ENCODE results near the gene TMEM200C. TPM values are rescaled to one million over a fixed set of nuclear protein-coding genes. Genes with fewer than 3 reads are reported as not detected.

TMEM200C gene
- total RNA-seq = not detected
- polyA plus RNA-seq = not detected
- 0 to 0.19 (median 0) reads per million in 6 experiments for total RNA-seq

- Mint-ChIP-seq H3K4me1 (peaks cover 2 to 24% (median 18%) of the 10 kb centered on the region in 4 donors), H3K4me3 (peak within 1 kb of the TSS; percentile 48 to 82 (median 74)), H3K27ac (peak within 1 kb of the TSS in 1 of 10 donors; percentile 58), H3K36me3 (no peaks in the 10 kb centered on the region), H3K9me3 (no peaks in the 10 kb centered on the region), H3K27me3 (peaks cover 40 to 85% (median 64%) of the 10 kb centered on the region in 5 donors)
- DNase-seq = no peak
- POLR2A ChIA-PET = no interaction called here
- ATAC-seq = peak; percentile 20 to 24
Measured at GRCh38 chr18:5895299-5895875, at the start of gene TMEM200C. TMEM200C (minus strand) TSS chr18:5895522; CDS start chr18:5892063, 3,459 bp downstream.

GRCh38 chr18:5944448-5944847 lies 49.1 kb upstream of the TMEM200C start:
- Mint-ChIP-seq H3K27me3 (peaks cover 0 to 30% (median 3%) of the 10 kb centered on the region in 5 donors), H3K27ac (no peak overlapping the region), H3K4me3 (no peak overlapping the region)

GRCh38 chr18:5943514-5943913 lies 48.2 kb upstream of the TMEM200C start:
- Mint-ChIP-seq H3K27ac (peak overlapping the region in 1 of 10 donors; percentile 8), H3K27me3 (peaks cover 0 to 30% (median 3%) of the 10 kb centered on the region in 5 donors), H3K36me3 (no peaks in the 10 kb centered on the region), H3K9me3 (no peaks in the 10 kb centered on the region), H3K4me3 (no peak overlapping the region), H3K4me1 (peaks cover 0 to 8% (median 0%) of the 10 kb centered on the region in 4 donors)
- DNase-seq (no peak), ATAC-seq (no peak)
- POLR2A ChIA-PET = no interaction called here

More at GRCh38 chr18:5944448-5944847, 49.1 kb upstream of the TMEM200C start:
- no peak for DNase-seq
- ATAC-seq = no peak
- Mint-ChIP-seq H3K9me3 (no peaks in the 10 kb centered on the region), H3K36me3 (no peaks in the 10 kb centered on the region), H3K4me1 (peaks cover 0 to 8% (median 0%) of the 10 kb centered on the region in 4 donors)
- POLR2A ChIA-PET = no interaction called here

- no peak for DNase-seq
- H3K4me1 Mint-ChIP-seq = peaks cover 0 to 8% (median under 1%) of the 10 kb centered on the region in 4 donors
- no peaks in the 10 kb centered on the region for H3K36me3 Mint-ChIP-seq
- H3K27ac Mint-ChIP-seq = no peak overlapping the region
- POLR2A ChIA-PET = no interaction called here
- no peak for ATAC-seq
- H3K27me3 Mint-ChIP-seq = peaks cover 0 to 30% (median 3%) of the 10 kb centered on the region in 5 donors
- no peak overlapping the region for H3K4me3 Mint-ChIP-seq
- no peaks in the 10 kb centered on the region for H3K9me3 Mint-ChIP-seq
Measured at GRCh38 chr18:5942591-5942990, 47.3 kb upstream of the TMEM200C start.

- Mint-ChIP-seq H3K9me3 (no peaks in the 10 kb centered on the region), H3K27me3 (peaks cover 0 to 24% (median 3%) of the 10 kb centered on the region in 5 donors), H3K36me3 (no peaks in the 10 kb centered on the region), H3K27ac (no peak overlapping the region), H3K4me3 (no peak overlapping the region), H3K4me1 (peaks cover 0 to 8% (median 2%) of the 10 kb centered on the region in 4 donors)
- ATAC-seq (no peak), DNase-seq (no peak)
- POLR2A ChIA-PET = no interaction called here
Measured at GRCh38 chr18:5941890-5942289, 46.6 kb upstream of the TMEM200C start.

DNA sequence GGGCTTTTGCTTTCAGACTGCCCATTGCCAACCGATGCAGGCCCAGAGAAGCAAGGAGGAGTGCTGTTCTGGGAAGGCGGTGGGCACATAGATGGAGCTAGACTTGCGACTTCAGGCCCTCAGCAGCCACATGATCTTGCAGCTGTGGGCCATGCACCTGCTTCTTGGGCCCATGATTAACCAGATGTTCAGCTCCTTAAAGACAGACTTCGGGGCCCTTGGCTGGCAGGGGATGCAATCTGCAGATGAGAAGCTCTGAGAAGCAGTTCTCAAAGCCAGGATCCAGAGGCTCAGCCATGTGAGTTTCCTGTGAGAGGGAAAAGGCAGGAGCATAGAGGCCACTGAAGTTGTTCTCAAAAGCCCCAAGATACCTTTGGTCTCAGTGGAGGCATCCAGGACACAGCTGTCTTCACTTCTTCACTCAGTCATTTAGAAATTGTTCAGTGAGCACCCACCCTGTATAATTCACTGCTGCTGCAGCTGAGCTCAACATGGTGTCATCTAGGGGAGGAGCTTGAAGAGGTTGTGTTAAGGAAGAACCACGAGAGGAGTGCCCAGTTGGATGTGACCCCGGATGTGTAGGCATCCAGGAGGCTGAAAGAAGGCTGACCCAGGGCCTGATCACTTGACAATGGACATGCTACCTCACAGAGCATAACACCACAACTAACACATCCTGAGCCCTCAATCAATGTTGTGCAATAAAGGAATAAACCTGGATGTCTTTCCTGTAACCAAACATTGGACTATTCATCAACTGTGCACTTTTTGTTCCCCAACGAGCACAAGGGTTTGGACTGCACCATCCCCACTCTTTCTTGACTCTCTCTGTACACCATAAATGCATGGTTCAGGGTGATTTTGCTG lies 44.7 kb upstream of the TMEM200C start:
- peaks cover 0 to 24% (median 3%) of the 10 kb centered on the region in 5 donors for H3K27me3 Mint-ChIP-seq
- no peak for ATAC-seq
- H3K4me3 Mint-ChIP-seq = no peak overlapping the region

GRCh38 chr18:5937795-5938194 lies 42.5 kb upstream of the TMEM200C start:
- no peak overlapping the region for H3K4me3 Mint-ChIP-seq
- no peak overlapping the region for H3K27ac Mint-ChIP-seq
- no peak for ATAC-seq
- H3K9me3 Mint-ChIP-seq = peaks cover 0 to 5% (median 0%) of the 10 kb centered on the region in 9 donors
- POLR2A ChIA-PET = no interaction called here
- no peaks in the 10 kb centered on the region for H3K36me3 Mint-ChIP-seq
- H3K27me3 Mint-ChIP-seq = peaks cover 2 to 25% (median 11%) of the 10 kb centered on the region in 5 donors
- peaks cover 0 to 4% (median 0%) of the 10 kb centered on the region in 4 donors for H3K4me1 Mint-ChIP-seq
- DNase-seq = no peak

More for the DNA sequence above, 44.7 kb upstream of the TMEM200C start:
- no peaks in the 10 kb centered on the region for H3K9me3 Mint-ChIP-seq
- H3K4me1 Mint-ChIP-seq = peaks cover 0 to 8% (median 2%) of the 10 kb centered on the region in 4 donors
- H3K36me3 Mint-ChIP-seq = no peaks in the 10 kb centered on the region
- POLR2A ChIA-PET = no interaction called here
- H3K27ac Mint-ChIP-seq = no peak overlapping the region
- DNase-seq = no peak

DNA sequence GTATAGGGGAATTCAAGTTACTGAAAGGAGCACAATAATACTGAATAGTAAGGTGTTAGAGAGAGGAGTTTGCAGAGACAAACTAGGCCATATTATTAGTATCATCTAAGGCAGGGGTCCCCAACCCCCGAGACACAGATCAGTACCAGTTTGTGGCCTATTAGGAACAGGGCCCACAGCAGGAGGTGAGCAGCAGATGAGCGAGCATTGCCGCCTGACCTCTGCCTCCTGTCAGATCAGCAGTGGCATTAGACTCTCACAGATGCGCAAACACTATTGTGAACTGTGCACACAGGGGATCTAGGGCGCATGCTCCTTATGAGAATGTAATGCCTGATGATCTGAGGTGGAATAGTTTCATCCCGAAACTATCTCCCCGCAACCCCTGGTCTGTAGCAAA lies 41.8 kb upstream of the TMEM200C start:
- no peaks in the 10 kb centered on the region for H3K36me3 Mint-ChIP-seq
- no peak for ATAC-seq
- peaks cover 0 to 5% (median 0%) of the 10 kb centered on the region in 9 donors for H3K9me3 Mint-ChIP-seq
- no peak for DNase-seq
- no peak overlapping the region for H3K27ac Mint-ChIP-seq
- H3K4me1 Mint-ChIP-seq = peaks cover 0 to 4% (median 0%) of the 10 kb centered on the region in 4 donors
- H3K4me3 Mint-ChIP-seq = no peak overlapping the region
- POLR2A ChIA-PET = no interaction called here
- H3K27me3 Mint-ChIP-seq = peaks cover 2 to 22% (median 11%) of the 10 kb centered on the region in 5 donors

- no peaks in the 10 kb centered on the region for H3K4me1 Mint-ChIP-seq
- peaks cover 0 to 29% (median 11%) of the 10 kb centered on the region in 9 donors for H3K9me3 Mint-ChIP-seq
- no peak overlapping the region for H3K27ac Mint-ChIP-seq
- H3K27me3 Mint-ChIP-seq = peaks cover 5 to 14% (median 12%) of the 10 kb centered on the region in 5 donors
- no peak for DNase-seq
- POLR2A ChIA-PET = no interaction called here
- H3K4me3 Mint-ChIP-seq = no peak overlapping the region
- no peak for ATAC-seq
- H3K36me3 Mint-ChIP-seq = peaks cover 0 to 17% (median 0%) of the 10 kb centered on the region in 3 donors
Measured at GRCh38 chr18:5930789-5931188, 35.5 kb upstream of the TMEM200C start.

GRCh38 chr18:5918205-5918858 lies 23.0 kb upstream of the TMEM200C start:
- ATAC-seq (no peak), DNase-seq (no peak)
- H3K4me1 Mint-ChIP-seq = no peaks in the 10 kb centered on the region

DNA sequence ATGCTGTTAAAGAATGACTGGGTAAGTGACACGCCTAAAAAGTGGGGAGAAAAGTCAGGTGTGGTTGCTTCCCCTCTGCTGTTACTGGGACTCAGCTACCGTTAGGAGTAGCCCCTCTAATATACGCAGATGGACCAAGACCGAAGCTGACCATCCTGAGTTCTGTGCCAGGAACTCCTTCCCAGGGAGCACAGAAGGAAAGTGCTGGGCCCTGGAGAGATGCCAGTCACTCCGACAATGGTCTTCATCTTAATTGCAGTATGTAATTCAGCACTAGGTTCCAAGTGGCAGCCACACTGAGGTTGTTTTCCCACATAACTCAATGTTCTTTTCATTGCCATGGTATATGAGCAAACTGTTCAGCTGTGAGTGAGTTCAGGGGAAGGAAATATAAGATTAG lies 19.6 kb upstream of the TMEM200C start:
- H3K27me3 Mint-ChIP-seq = peaks cover 6 to 20% (median 14%) of the 10 kb centered on the region in 5 donors
- no peak for ATAC-seq
- H3K9me3 Mint-ChIP-seq = no peaks in the 10 kb centered on the region
- no peaks in the 10 kb centered on the region for H3K36me3 Mint-ChIP-seq
- no peak overlapping the region for H3K4me3 Mint-ChIP-seq
- H3K27ac Mint-ChIP-seq = no peak overlapping the region
- DNase-seq = no peak
- POLR2A ChIA-PET = no interaction called here
- no peaks in the 10 kb centered on the region for H3K4me1 Mint-ChIP-seq

More at GRCh38 chr18:5918205-5918858, 23.0 kb upstream of the TMEM200C start:
- peaks cover 8 to 21% (median 16%) of the 10 kb centered on the region in 5 donors for H3K27me3 Mint-ChIP-seq
- no peaks in the 10 kb centered on the region for H3K36me3 Mint-ChIP-seq
- peaks cover 0 to 7% (median 0%) of the 10 kb centered on the region in 9 donors for H3K9me3 Mint-ChIP-seq
- H3K27ac Mint-ChIP-seq = no peak overlapping the region
- POLR2A ChIA-PET = no interaction called here
- no peak overlapping the region for H3K4me3 Mint-ChIP-seq

DNA sequence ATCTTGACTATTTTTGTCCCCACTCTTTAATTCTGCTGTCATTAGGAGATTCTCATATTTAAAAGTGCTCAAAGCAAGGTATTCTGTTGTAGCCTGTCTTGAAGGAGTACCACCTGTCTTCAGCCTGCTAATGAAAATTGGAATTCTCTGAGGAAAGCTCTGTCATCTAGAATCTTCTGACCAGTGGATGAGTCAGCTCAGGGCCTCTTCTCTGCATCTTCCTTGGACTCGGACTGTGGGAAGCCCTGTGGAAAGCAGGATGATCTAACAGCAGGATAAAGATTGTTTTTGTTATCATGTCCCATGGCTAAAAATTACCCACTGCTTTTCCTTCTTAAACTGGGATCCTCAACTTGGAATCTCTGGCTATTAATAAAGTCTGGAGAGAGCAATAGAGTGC lies 18.7 kb upstream of the TMEM200C start:
- H3K27me3 Mint-ChIP-seq = peaks cover 3 to 12% (median 11%) of the 10 kb centered on the region in 5 donors
- H3K4me1 Mint-ChIP-seq = no peaks in the 10 kb centered on the region

More for the DNA sequence above, 18.7 kb upstream of the TMEM200C start:
- no peaks in the 10 kb centered on the region for H3K9me3 Mint-ChIP-seq
- H3K27ac Mint-ChIP-seq = no peak overlapping the region
- no peaks in the 10 kb centered on the region for H3K36me3 Mint-ChIP-seq
- H3K4me3 Mint-ChIP-seq = no peak overlapping the region
- DNase-seq (no peak), ATAC-seq (no peak)
- POLR2A ChIA-PET = no interaction called here

All from naive thymus-derived CD8-positive, alpha-beta T cell (primary cell).